H1 (cell line): ENCODE results near the gene RBM47. TPM values are rescaled to one million over a fixed set of nuclear protein-coding genes. Genes with fewer than 3 reads are reported as not detected.

Experiments
- CTCF ChIA-PET: fragments of 300-600 bp; sonication (Branson Sonifier 250); formaldehyde crosslinking; loops from one replicate; lab custom pipeline; 2021; ENCODE audit not compliant: partially characterized antibody; lab: Charles Lee
- POLR2A ChIA-PET: fragments of 300-600 bp; sonication (Branson Sonifier 250); formaldehyde crosslinking; loops from one replicate; lab custom pipeline; 2021; ENCODE audit warnings: inconsistent platforms; ENCODE audit not compliant: partially characterized antibody; lab: Charles Lee
- DNase-seq, 2 experiments: peaks; one replicate each; pipeline versions ENCODE4 v3.0.0 to v3.0.0-alpha.2; 2010 to 2022; ENCODE audit warnings: low spot score in 2 of 2, low read depth in 1 of 2, mixed read lengths in 1 of 2
- FAIRE-seq: peaks from 2 replicates; lab custom pipeline; 2011; peaks lifted over from hg19 to GRCh38; lab: Jason Lieb, UNC
- H2AFZ ChIP-seq: 2 replicates; pipeline ENCODE4 v1.8.1; 2012; ENCODE audit warnings: low read length, inconsistent platforms
- H2AK5ac ChIP-seq: 2 replicates; pipeline ENCODE4 v1.6.1; 2013; ENCODE audit warnings: low read depth, low read length
- H2BK120ac ChIP-seq: replicated peaks from 2 replicates; pipeline ENCODE3; 2013; ENCODE audit warnings: low read depth, low read length, inconsistent platforms
- H2BK12ac ChIP-seq: 2 replicates; pipeline ENCODE4 v1.6.1; 2013; ENCODE audit warnings: low read depth, low read length
- H2BK15ac ChIP-seq: 2 replicates; pipeline ENCODE4 v1.6.1; 2013; ENCODE audit warnings: low read length
- H2BK20ac ChIP-seq: 2 replicates; pipeline ENCODE4 v1.6.1; 2013; ENCODE audit warnings: low read length
- H2BK5ac ChIP-seq: 2 replicates; pipeline ENCODE4 v1.6.1; 2013; ENCODE audit warnings: low read depth, low read length
- H3K14ac ChIP-seq: 2 replicates; pipeline ENCODE4 v1.6.1; 2013; ENCODE audit warnings: inconsistent platforms; ENCODE audit not compliant: insufficient read length
- H3K18ac ChIP-seq: 2 replicates; pipeline ENCODE4 v1.6.1; 2013; ENCODE audit warnings: low read length; ENCODE audit errors: extremely low read depth
- H3K23ac ChIP-seq: 2 replicates; pipeline ENCODE4 v1.6.1; 2013; ENCODE audit warnings: inconsistent platforms; ENCODE audit not compliant: insufficient read length
- H3K23me2 ChIP-seq: 2 replicates; pipeline ENCODE4 v1.6.1; 2013; ENCODE audit warnings: low read depth, low read length
- H3K27ac ChIP-seq: 2 replicates; pipeline ENCODE4 v1.6.1; 2011; ENCODE audit warnings: low read depth, low read length, inconsistent platforms
- H3K27me3 ChIP-seq, 4 experiments: replicated peaks in 1 of 4; 1 replicate in 1 of 4; 2 replicates in 3 of 4; pipeline versions ENCODE4 v1.6.1 to v1.8.1; 2011 to 2013; ENCODE audit warnings: low read length in 3 of 4, mild to moderate bottlenecking in 3 of 4, inconsistent platforms in 2 of 4, mixed read lengths in 2 of 4, moderate library complexity in 1 of 4; ENCODE audit not compliant: control insufficient read depth in 3 of 4, insufficient read depth in 3 of 4; ENCODE audit errors: extremely low read depth in 1 of 4
- H3K36me3 ChIP-seq, 4 experiments: 2 replicates each; pipeline versions ENCODE4 v1.6.1 to v1.8.1; 2011 to 2013; ENCODE audit warnings: mild to moderate bottlenecking in 4 of 4, low read length in 3 of 4, moderate library complexity in 2 of 4, control low read depth in 1 of 4, inconsistent platforms in 1 of 4; ENCODE audit not compliant: insufficient read depth in 4 of 4, control insufficient read depth in 2 of 4
- H3K4ac ChIP-seq: replicated peaks from 2 replicates; pipeline ENCODE3; 2013; ENCODE audit warnings: low read length, low read depth, mixed read lengths, inconsistent platforms; ENCODE audit not compliant: insufficient read length
- H3K4me1 ChIP-seq, 4 experiments: replicated peaks in 1 of 4; 1 replicate in 1 of 4; 2 replicates in 3 of 4; pipeline versions ENCODE4 v1.6.1 to v1.8.1; 2011 to 2013; ENCODE audit warnings: low read length in 3 of 4, inconsistent platforms in 2 of 4, mixed read lengths in 1 of 4; ENCODE audit not compliant: insufficient read depth in 4 of 4, control insufficient read depth in 3 of 4
- H3K4me2 ChIP-seq, 2 experiments: 2 replicates each; pipeline versions ENCODE4 v1.6.1 to v1.8.1; 2011 to 2013; ENCODE audit warnings: low read depth in 2 of 2, low read length in 2 of 2, control low read depth in 1 of 2, inconsistent platforms in 1 of 2, mild to moderate bottlenecking in 1 of 2; ENCODE audit not compliant: insufficient read depth in 1 of 2
- H3K4me3 ChIP-seq, 4 experiments: fragments of 200-600, 300-600 bp in 1 of 4; sonication (generic), shearing (Covaris generic), sonication (Bioruptor Twin) in 1 of 4; 2 replicates each; pipeline versions ENCODE4 v1.5.1 to v1.8.1; 2011 to 2016; ENCODE audit warnings: low read length in 4 of 4, low read depth in 3 of 4, control low read depth in 2 of 4, inconsistent platforms in 2 of 4, mild to moderate bottlenecking in 2 of 4, mixed read lengths in 1 of 4, moderate library complexity in 1 of 4; ENCODE audit not compliant: insufficient read depth in 2 of 4; ENCODE audit errors: extremely low read depth in 1 of 4
- H3K56ac ChIP-seq: replicated peaks from 2 replicates; pipeline ENCODE3; 2013; ENCODE audit warnings: low read depth, mild to moderate bottlenecking, mixed read lengths, low read length, inconsistent platforms; ENCODE audit not compliant: insufficient read length
- H3K79me1 ChIP-seq: 2 replicates; pipeline ENCODE4 v1.6.1; 2013; ENCODE audit warnings: low read depth, low read length, control low read depth
- H3K79me2 ChIP-seq, 2 experiments: 2 replicates each; pipeline versions ENCODE4 v1.6.1 to v1.8.1; 2012 to 2013; ENCODE audit warnings: low read length in 2 of 2, mild to moderate bottlenecking in 2 of 2, inconsistent platforms in 1 of 2; ENCODE audit not compliant: insufficient read depth in 2 of 2, control insufficient read depth in 1 of 2
- H3K9ac ChIP-seq, 4 experiments: replicated peaks in 1 of 4; 1 replicate in 1 of 4; 2 replicates in 3 of 4; pipeline versions ENCODE4 v1.6.1 to v1.8.1; 2011 to 2013; ENCODE audit warnings: low read depth in 3 of 4, low read length in 3 of 4, control low read depth in 2 of 4, mild to moderate bottlenecking in 2 of 4, moderate library complexity in 2 of 4, inconsistent platforms in 1 of 4; ENCODE audit errors: extremely low read depth in 1 of 4
- H3K9me3 ChIP-seq, 2 experiments: 2 replicates each; pipeline versions ENCODE4 v1.6.1 to v1.8.1; 2012 to 2013; ENCODE audit warnings: mild to moderate bottlenecking in 2 of 2, moderate library complexity in 2 of 2, control low read depth in 1 of 2, inconsistent platforms in 1 of 2, low read depth in 1 of 2, low read length in 1 of 2, mixed read lengths in 1 of 2; ENCODE audit not compliant: insufficient read depth in 2 of 2
- H4K20me1 ChIP-seq, 2 experiments: replicated peaks in 1 of 2; 2 replicates each; pipeline versions ENCODE3 to v1.8.1; 2011 to 2013; ENCODE audit warnings: inconsistent platforms in 2 of 2, low read length in 2 of 2, mild to moderate bottlenecking in 1 of 2; ENCODE audit not compliant: insufficient read depth in 2 of 2, control insufficient read depth in 1 of 2
- H4K5ac ChIP-seq: 2 replicates; pipeline ENCODE4 v1.6.1; 2013; ENCODE audit warnings: low read length, low read depth, mixed read lengths, inconsistent platforms; ENCODE audit not compliant: insufficient read length
- H4K8ac ChIP-seq: 2 replicates; pipeline ENCODE4 v1.8.0; 2013; ENCODE audit warnings: mild to moderate bottlenecking, moderate library complexity, low read length, inconsistent platforms; ENCODE audit not compliant: insufficient read depth; ENCODE audit errors: extremely low read depth
- H4K91ac ChIP-seq: replicated peaks from 2 replicates; pipeline ENCODE3; 2013; ENCODE audit warnings: low read length, mixed read lengths, inconsistent platforms; ENCODE audit not compliant: insufficient read length
- BACH1 ChIP-seq: IDR thresholded peaks from 2 replicates; pipeline ENCODE4 v1.6.1; 2012; ENCODE audit warnings: low read length, improper control_type of control experiment
- BCL11A ChIP-seq, 2 experiments: IDR thresholded peaks; one replicate each; pipeline ENCODE4 v1.6.1; 2011; ENCODE audit warnings: low read depth in 2 of 2, low read length in 2 of 2, mild to moderate bottlenecking in 2 of 2
- CHD2 ChIP-seq: IDR thresholded peaks from 2 replicates; pipeline ENCODE4 v1.6.1; 2012; ENCODE audit warnings: low read length, improper control_type of control experiment
- CREB1 ChIP-seq: IDR thresholded peaks from 2 replicates; pipeline ENCODE4 v1.6.1; 2012; ENCODE audit warnings: inconsistent platforms
- GABPA ChIP-seq: IDR thresholded peaks from 2 replicates; pipeline ENCODE4 v1.6.1; 2011; ENCODE audit warnings: mild to moderate bottlenecking, low read length, moderate library complexity, borderline replicate concordance; ENCODE audit not compliant: insufficient read depth
- NRF1 ChIP-seq: IDR thresholded peaks from 2 replicates; pipeline ENCODE4 v1.6.1; 2011; ENCODE audit warnings: mild to moderate bottlenecking, low read depth, low read length, improper control_type of control experiment
- RAD21 ChIP-seq, 2 experiments: IDR thresholded peaks in 1 of 2; conservative IDR thresholded peaks in 1 of 2; 2 replicates each; pipeline ENCODE4 v1.6.1; 2011; ENCODE audit warnings: low read depth in 2 of 2, low read length in 2 of 2, improper control_type of control experiment in 1 of 2, inconsistent platforms in 1 of 2, mild to moderate bottlenecking in 1 of 2, moderate library complexity in 1 of 2
- RBBP5 ChIP-seq: IDR thresholded peaks from 2 replicates; pipeline ENCODE4 v1.7.1; 2012; ENCODE audit warnings: low read depth, mild to moderate bottlenecking, inconsistent platforms, low read length, moderate library complexity, borderline replicate concordance
- RNF2 ChIP-seq: fragments of 200-900, 300-1000 bp; sonication (generic); IDR thresholded peaks from 2 replicates; pipeline ENCODE4 v1.7.1; 2016; ENCODE audit warnings: borderline replicate concordance, low read depth, mild to moderate bottlenecking, antibody characterized with exemption, low read length; ENCODE audit not compliant: poor library complexity, severe bottlenecking; ENCODE audit errors: missing control alignments
- TCF12 ChIP-seq: IDR thresholded peaks from 2 replicates; pipeline ENCODE4 v1.6.1; 2011; ENCODE audit warnings: low read depth, mild to moderate bottlenecking, low read length
- ZNF274 ChIP-seq: IDR thresholded peaks from 2 replicates; pipeline ENCODE4 v1.7.0; 2012; ENCODE audit warnings: low read length, borderline replicate concordance; ENCODE audit errors: extremely low read depth
- WGBS, 2 experiments: shearing (Covaris generic) in 1 of 2; methylation state at CpG; one replicate each; pipeline versions ENCODE4 v1.1.6 to v1.1.7; 2013 to 2015; ENCODE audit warnings: low lambda C conversion rate in 2 of 2, mixed read lengths in 2 of 2, inconsistent platforms in 1 of 2, low coverage in 1 of 2, missing lambda C conversion rate in 1 of 2; ENCODE audit not compliant: insufficient replicate concordance in 2 of 2, insufficient coverage in 1 of 2, insufficient read length in 1 of 2; ENCODE audit errors: extremely low coverage in 1 of 2, missing lambda C conversion rate in 1 of 2; 5-methylcytosine and 5-hydroxymethylcytosine counted together
- polyA plus RNA-seq, 7 experiments: library from polyadenylated mRNA; depleted of rRNA in 3 of 7; stranded (reverse) in 5 of 7; unstranded in 2 of 7; fragments of >200 nt in 5 of 7; fragments of 200-250 nt in 2 of 7; gene quantifications; 1 replicate in 5 of 7; 2 replicates in 1 of 7; 4 replicates in 1 of 7; pipeline versions ENCODE4 v1.2.1 to v1.2.3, GENCODE V29; 2011 to 2013; ENCODE audit warnings: missing spikeins in 2 of 7, mixed read lengths in 2 of 7
- total RNA-seq: library from RNA; stranded (reverse); fragmentation: NEBNext Ultra II Directional; extraction: Animal tissue kit (Norgen Biotek cat#: 25700); gene quantifications from 2 replicates; pipeline ENCODE4 v1.2.1, GENCODE V29; 2021
- TF ChIP-seq, protein P1 (sequence below): IDR thresholded peaks from 2 replicates; pipeline ENCODE4 v1.6.1; 2012; ENCODE audit warnings: inconsistent platforms

The RBM47 gene
- total and polyA plus RNA-seq, 2 of the 8 experiments (the other 6 are each of a cell fraction or from before 2014, with no cell fraction given), result 42.8 to 78.9 TPM

DNA sequence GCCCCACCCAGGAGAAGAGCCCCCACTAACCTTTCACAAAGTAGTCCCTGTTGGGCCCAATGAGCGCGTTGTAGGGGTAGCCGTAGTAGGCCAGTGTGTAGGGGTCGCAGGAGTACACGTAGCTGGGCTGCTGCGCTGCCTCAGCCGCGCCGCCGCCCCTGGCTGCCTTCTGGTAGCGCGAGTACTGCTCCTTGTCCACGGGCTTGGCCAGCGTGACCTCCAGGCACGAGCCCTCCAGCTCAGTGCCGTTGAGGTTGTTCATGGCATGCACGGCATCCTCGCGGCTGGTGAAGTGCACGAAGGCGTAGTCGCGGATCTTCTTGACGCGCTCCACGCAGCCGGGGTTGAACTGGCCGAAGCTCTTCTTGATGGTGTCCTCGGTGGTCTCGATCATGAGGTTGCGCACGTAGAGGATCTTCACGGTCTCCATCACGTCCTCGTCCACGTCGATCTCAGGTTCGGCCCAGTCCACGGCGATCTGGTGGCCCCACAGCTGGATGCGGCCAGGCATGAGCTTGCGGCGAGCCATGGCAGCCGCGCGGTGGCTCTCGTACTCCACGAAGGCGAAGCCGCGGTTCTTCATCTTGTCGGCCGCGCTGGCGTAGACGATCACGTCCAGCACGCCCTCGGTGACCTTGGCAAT is 191.8 kb downstream of the RBM47 start:
- FAIRE-seq, result no peak
- Histone ChIP-seq H3K14ac (no peak overlapping the region), H3K36me3 (peaks cover 0 to 21% (median 7%) of the 10 kb centered on the region in 4 experiments; a peak in 5 of 8 replicates), H3K27me3 (no peaks in the 10 kb centered on the region), H3K4me3 (no peak overlapping the region), H3K27ac (peak overlapping the region; percentile 32; the same call in 1 of the 2 replicates), H4K91ac (no peak overlapping the region), H2BK20ac (no peak overlapping the region), H2BK12ac (no peak overlapping the region), H3K4me2 (no peak overlapping the region), H3K18ac (no peak overlapping the region), H4K20me1 (no peaks in the 10 kb centered on the region), H3K9ac (no peak overlapping the region), H3K79me1 (peaks cover 3% of the 10 kb centered on the region; the same call in 1 of the 2 replicates), H2BK15ac (no peak overlapping the region), H2AFZ (no peak overlapping the region), H3K4ac (no peak overlapping the region), H3K4me1 (peaks cover 0 to 6% (median 4%) of the 10 kb centered on the region in 4 experiments; a peak in 5 of 7 replicates), H2BK120ac (no peak overlapping the region), H3K79me2 (no peaks in the 10 kb centered on the region), H2BK5ac (no peak overlapping the region), H2AK5ac (no peak overlapping the region), H4K8ac (0 out of 2 replicates have a peak overlapping the region, but pooled peaks have one; percentile 42), H3K23me2 (no peaks in the 10 kb centered on the region), H3K56ac (no peak overlapping the region), H3K23ac (no peak overlapping the region), H3K9me3 (no peaks in the 10 kb centered on the region), H4K5ac (no peak overlapping the region)
- CTCF ChIA-PET, result interaction anchor here (0.9 to 2.0 kb wide), 2 partner anchors 10 to 15 kb away, joined by 3 to 4 read pairs; no protein-coding TSS in a partner anchor
- 94% methylated on average over 43 of the region's 59 CpGs; no CpG with 5 or more reads in 1 of the 2 experiments for WGBS, 2 experiments
- DNase-seq, result no peak
- POLR2A ChIA-PET, result no interaction called here
- TF ChIP-seq CREB1, result no peak
- TF ChIP-seq TCF12, result no peak
- TF ChIP-seq ZNF274, result no peak
- no peak for TF ChIP-seq RAD21 (IDR thresholded peaks at IDR 0.05 in 1 of 2, conservative IDR thresholded peaks at IDR 0.05 in 1 of 2; ENCODE audit: low read depth in 2 of 2, low read length in 2 of 2)
- TF ChIP-seq, protein P1, sequence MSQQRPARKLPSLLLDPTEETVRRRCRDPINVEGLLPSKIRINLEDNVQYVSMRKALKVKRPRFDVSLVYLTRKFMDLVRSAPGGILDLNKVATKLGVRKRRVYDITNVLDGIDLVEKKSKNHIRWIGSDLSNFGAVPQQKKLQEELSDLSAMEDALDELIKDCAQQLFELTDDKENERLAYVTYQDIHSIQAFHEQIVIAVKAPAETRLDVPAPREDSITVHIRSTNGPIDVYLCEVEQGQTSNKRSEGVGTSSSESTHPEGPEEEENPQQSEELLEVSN, result no peak
- no peak for TF ChIP-seq GABPA
- TF ChIP-seq CHD2, result no peak
- TF ChIP-seq BACH1, result no peak
- TF ChIP-seq NRF1, result no peak
- TF ChIP-seq RBBP5, result no peak
- no peak for TF ChIP-seq RNF2
- TF ChIP-seq BCL11A (IDR thresholded peaks at IDR 0.05; ENCODE audit: low read depth in 2 of 2, low read length in 2 of 2), result no peak
